H1 (cell line): ENCODE measurements around the gene LANCL2. TPM values are rescaled to one million over a fixed set of nuclear protein-coding genes. Genes with fewer than 3 reads are reported as not detected.

Source experiments
- CHD7 ChIP-seq: fragments of 300-600 bp; sonication (generic); IDR thresholded peaks from 2 replicates; pipeline ENCODE4 v1.7.1; 2012; ENCODE audit warnings: low read length, moderate library complexity, mild to moderate bottlenecking, inconsistent platforms; ENCODE audit not compliant: insufficient replicate concordance
- NRF1 ChIP-seq: IDR thresholded peaks from 2 replicates; pipeline ENCODE4 v1.6.1; 2011; ENCODE audit warnings: mild to moderate bottlenecking, low read depth, low read length, improper control_type of control experiment
- POLR2A ChIP-seq, 2 experiments: IDR thresholded peaks; 1 replicate in 1 of 2; 2 replicates in 1 of 2; pipeline ENCODE4 v1.6.1; 2011; ENCODE audit warnings: low read depth in 2 of 2, low read length in 2 of 2, mild to moderate bottlenecking in 2 of 2; ENCODE audit errors: control extremely low read depth in 1 of 2
- POLR2AphosphoS5 ChIP-seq: IDR thresholded peaks from 2 replicates; pipeline ENCODE4 v1.6.1; 2011; ENCODE audit warnings: low read depth, low read length
- SP1 ChIP-seq: IDR thresholded peaks from 2 replicates; pipeline ENCODE4 v1.6.1; 2011; ENCODE audit warnings: low read depth, low read length
- TAF1 ChIP-seq: IDR thresholded peaks from 2 replicates; pipeline ENCODE4 v1.6.1; 2011; ENCODE audit warnings: mild to moderate bottlenecking, low read depth, low read length
- polyA plus RNA-seq, 7 experiments: library from polyadenylated mRNA; depleted of rRNA in 3 of 7; stranded (reverse) in 5 of 7; unstranded in 2 of 7; fragments of >200 nt in 5 of 7; fragments of 200-250 nt in 2 of 7; gene quantifications; 1 replicate in 5 of 7; 2 replicates in 1 of 7; 4 replicates in 1 of 7; pipeline versions ENCODE4 v1.2.1 to v1.2.3, GENCODE V29; 2011 to 2013; ENCODE audit warnings: missing spikeins in 2 of 7, mixed read lengths in 2 of 7
- total RNA-seq: library from RNA; stranded (reverse); fragmentation: NEBNext Ultra II Directional; extraction: Animal tissue kit (Norgen Biotek cat#: 25700); gene quantifications from 2 replicates; pipeline ENCODE4 v1.2.1, GENCODE V29; 2021

LANCL2 gene
- total and polyA plus RNA-seq, 2 of the 8 experiments (the other 6 are each of a cell fraction or from before 2014, with no cell fraction given), result 9.2 to 9.5 TPM

GRCh38 chr7:55444786-55445185, 79.6 kb downstream of the LANCL2 start (continued):
- TF ChIP-seq TAF1, result no peak
- TF ChIP-seq POLR2A (IDR thresholded peaks at IDR 0.05; ENCODE audit: control extremely low read depth in 1 of 2, low read depth in 2 of 2, low read length in 2 of 2), result no peak
- TF ChIP-seq CHD7, result no peak
- no peak for TF ChIP-seq SP1
- no peak for TF ChIP-seq POLR2AphosphoS5
- TF ChIP-seq NRF1, result no peak
